Measurements from ENCODE around the gene CYREN. TPM values are rescaled to one million over a fixed set of nuclear protein-coding genes. Genes with fewer than 3 reads are reported as not detected.

The CYREN gene, protein sequence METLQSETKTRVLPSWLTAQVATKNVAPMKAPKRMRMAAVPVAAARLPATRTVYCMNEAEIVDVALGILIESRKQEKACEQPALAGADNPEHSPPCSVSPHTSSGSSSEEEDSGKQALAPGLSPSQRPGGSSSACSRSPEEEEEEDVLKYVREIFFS
- total RNA-seq, result 50.1 and 55.0 TPM in 2 replicates

DNA sequence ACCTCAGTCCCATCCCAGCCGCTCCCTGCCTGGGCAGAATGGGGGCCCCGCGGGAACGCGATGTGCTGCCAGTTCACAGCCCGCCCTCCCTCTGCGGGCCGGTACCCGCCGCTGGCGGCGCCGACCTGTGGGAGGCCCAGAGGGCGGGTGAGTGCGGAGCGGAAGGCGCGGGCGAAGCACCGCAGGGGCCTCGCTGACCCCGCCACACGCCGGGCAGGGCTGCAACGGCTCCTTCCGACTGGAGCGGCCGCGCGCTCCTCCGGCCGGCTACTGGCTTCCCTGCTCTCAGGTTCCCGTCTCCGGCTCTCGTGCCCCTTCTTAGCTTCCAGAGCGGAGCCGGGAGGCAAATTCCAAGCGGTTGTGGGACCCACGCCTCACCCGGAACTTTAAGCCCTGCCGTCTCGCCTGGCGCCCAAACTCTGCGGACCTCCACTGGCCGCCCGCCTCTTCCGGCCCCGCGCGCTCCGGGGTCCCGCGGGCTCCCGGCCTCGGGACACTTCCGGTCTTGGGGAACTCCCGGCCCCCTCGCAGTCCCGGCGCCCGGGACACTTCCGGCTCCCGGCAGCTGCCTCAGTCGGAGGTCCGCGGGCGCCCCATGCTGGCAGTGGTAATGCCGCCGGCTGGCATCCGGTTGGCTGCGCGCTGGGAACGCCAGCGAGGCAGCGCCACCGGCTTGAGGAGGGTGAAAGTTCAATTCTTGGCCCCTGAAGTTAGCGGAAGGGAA lies at the start of gene CYREN:
Gene CYREN, minus strand, starts transcription at position 434 of the 724 bp plus-strand sequence. CDS start 1,785 bp downstream, outside the sequence.

DNA sequence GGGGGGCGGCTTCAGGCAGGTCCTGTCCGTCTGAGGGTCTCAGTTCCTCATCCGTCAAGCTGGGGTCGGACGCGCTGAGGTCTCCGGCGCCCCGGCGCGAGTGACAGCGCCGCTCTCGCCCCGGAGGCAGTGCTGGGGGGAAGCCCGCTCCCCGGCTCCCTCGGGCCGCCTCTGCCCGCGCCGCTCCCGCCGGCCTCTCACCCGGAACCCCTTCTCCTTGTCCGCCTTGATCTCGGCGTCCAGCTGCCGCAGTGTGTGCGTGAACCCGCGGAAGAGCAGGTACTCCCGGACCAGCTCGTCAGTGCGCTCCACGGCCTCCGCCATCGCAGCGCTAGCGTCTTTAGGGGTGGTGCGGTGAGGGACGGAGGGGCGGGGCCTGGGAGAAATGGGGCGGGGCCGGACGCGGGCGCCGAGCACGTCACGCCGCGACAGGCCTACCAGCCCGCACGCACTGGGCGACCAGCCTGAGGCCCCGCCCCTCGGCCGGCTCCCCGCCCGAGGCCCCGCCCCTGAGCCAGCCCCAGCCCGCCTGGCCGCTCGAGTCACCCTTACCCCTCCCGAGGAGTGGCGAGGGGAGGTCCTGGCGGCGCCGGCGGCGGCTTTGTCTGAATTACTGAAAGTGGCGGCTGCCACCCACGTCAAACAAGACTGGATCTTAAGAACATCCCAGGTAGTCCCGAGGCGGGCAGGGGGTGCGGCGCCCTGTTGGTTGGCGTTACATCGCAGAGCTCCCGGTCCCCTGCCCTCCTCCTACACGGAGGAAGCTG lies 40.9 kb upstream of the CYREN start, which contains the start of gene WDR91:
Gene WDR91, minus strand, starts transcription at position 348 of the 767 bp plus-strand sequence. Its CDS starts 24 bp downstream, at position 324.

GRCh38 chr7:135147899-135148721 lies 22.4 kb downstream of the CYREN start, which contains the start of gene TMEM140:
TSS of gene TMEM140 (plus strand) at chr7:135148072. CDS start at chr7:135164442, 16,370 bp downstream.

Other genes with a start within 250 kb of the CYREN start
- gene AGBL3, start 184.2 kb downstream of the CYREN start, total RNA-seq, result 0.64 and 0.96 TPM in 2 replicates
- gene TMEM140, start 22.6 kb downstream of the CYREN start, total RNA-seq, result 1.2 TPM in 1 of 2 replicates, not detected in the other
- 12.4 and 17.1 TPM in 2 replicates for gene WDR91, start 40.8 kb upstream of the CYREN start, total RNA-seq
- gene STRA8, start 63.1 kb upstream of the CYREN start, total RNA-seq, result not detected in 2 replicates